Endothelial cell of umbilical vein (primary cell): ENCODE data around the gene SCP2. TPM values are rescaled to one million over a fixed set of nuclear protein-coding genes. Genes with fewer than 3 reads are reported as not detected.

Source experiments
- BruUV-seq: library from RNA; stranded (reverse); fragments of 400-500 nt; replicated peaks from 2 replicates; lab custom pipeline; 2021; lab: Mats Ljungman, UMichigan
- CTCF ChIA-PET: fragments of 300-600, 350-600 bp; sonication (Branson Sonifier 250); formaldehyde crosslinking; loops from one replicate; lab custom pipeline; 2021; ENCODE audit warnings: antibody characterized with exemption, inconsistent platforms; lab: Charles Lee
- POLR2A ChIA-PET: fragments of 300-600, 350-600 bp; sonication (Branson Sonifier 250); formaldehyde crosslinking; loops from one replicate; lab custom pipeline; 2021; ENCODE audit warnings: antibody characterized with exemption, inconsistent platforms; lab: Charles Lee
- DNase-seq: peaks from one replicate; pipeline ENCODE4 v3.0.0-alpha.2; 2011; ENCODE audit warnings: low read depth, low spot score
- FAIRE-seq: peaks from 2 replicates; lab custom pipeline; 2011; peaks lifted over from hg19 to GRCh38; lab: Jason Lieb, UNC
- H2AFZ ChIP-seq: 2 replicates; pipeline ENCODE4 v1.6.0; 2012; ENCODE audit warnings: low read depth, low read length, control low read depth, inconsistent platforms
- H3K27ac ChIP-seq: 2 replicates; pipeline ENCODE4 v1.5.1; 2011; ENCODE audit warnings: low read depth, mild to moderate bottlenecking, control low read depth, low read length, moderate library complexity; ENCODE audit not compliant: insufficient read depth
- H3K27me3 ChIP-seq, 2 experiments: 2 replicates each; pipeline versions ENCODE4 v1.6.0 to v1.6.1; 2011; ENCODE audit warnings: low read length in 2 of 2, mixed read lengths in 1 of 2; ENCODE audit not compliant: control insufficient read depth in 2 of 2, insufficient read depth in 2 of 2
- H3K36me3 ChIP-seq, 2 experiments: 2 replicates in 1 of 2; 3 replicates in 1 of 2; pipeline ENCODE4 v1.5.1; 2011; ENCODE audit warnings: low read length in 2 of 2, mild to moderate bottlenecking in 1 of 2, moderate library complexity in 1 of 2; ENCODE audit not compliant: control insufficient read depth in 2 of 2, insufficient read depth in 2 of 2; ENCODE audit errors: extremely low read depth in 1 of 2
- H3K4me1 ChIP-seq: 3 replicates; pipeline ENCODE4 v1.5.1; 2011; ENCODE audit warnings: mild to moderate bottlenecking, low read length; ENCODE audit not compliant: control insufficient read depth, insufficient read depth; ENCODE audit errors: extremely low read depth
- H3K4me2 ChIP-seq: 2 replicates; pipeline ENCODE4 v1.6.1; 2011; ENCODE audit warnings: low read length, control low read depth, mixed read lengths; ENCODE audit not compliant: insufficient read depth
- H3K4me3 ChIP-seq, 3 experiments: fragments of 200-600 bp in 1 of 3; sonication (generic), shearing (Covaris generic) in 1 of 3; replicated peaks in 1 of 3; 2 replicates each; pipeline ENCODE4 v1.5.1; 2011 to 2016; ENCODE audit warnings: control low read depth in 3 of 3, low read length in 3 of 3, mild to moderate bottlenecking in 2 of 3, inconsistent platforms in 1 of 3, low read depth in 1 of 3, moderate library complexity in 1 of 3; ENCODE audit not compliant: insufficient read depth in 1 of 3
- H3K79me2 ChIP-seq: 2 replicates; pipeline ENCODE4 v1.6.0; 2012; ENCODE audit warnings: low read length, inconsistent platforms; ENCODE audit not compliant: control insufficient read depth, insufficient read depth
- H3K9ac ChIP-seq: replicated peaks from 2 replicates; pipeline ENCODE3; 2011; ENCODE audit warnings: low read length, control low read depth; ENCODE audit not compliant: insufficient read depth; ENCODE audit errors: extremely low read depth
- H3K9me1 ChIP-seq: replicated peaks from 3 replicates; pipeline ENCODE4 v1.6.0; 2011; ENCODE audit warnings: mild to moderate bottlenecking, low read length; ENCODE audit not compliant: control insufficient read depth, insufficient read depth; ENCODE audit errors: extremely low read depth
- H3K9me3 ChIP-seq: replicated peaks from 2 replicates; pipeline ENCODE4 v1.5.1; 2012; ENCODE audit warnings: low read length, inconsistent platforms; ENCODE audit not compliant: control insufficient read depth, insufficient read depth
- H4K20me1 ChIP-seq: replicated peaks from 2 replicates; pipeline ENCODE3; 2011; ENCODE audit warnings: mild to moderate bottlenecking, low read length; ENCODE audit not compliant: control insufficient read depth, insufficient read depth; ENCODE audit errors: extremely low read depth
- CTCF ChIP-seq, 2 donors: IDR thresholded peaks; 1 replicate in 1 of 2; 2 replicates in 1 of 2; pipeline ENCODE4 v1.5.1; 2011; ENCODE audit warnings: low read length in 2 of 2, mild to moderate bottlenecking in 2 of 2, moderate library complexity in 2 of 2, control low read depth in 1 of 2, inconsistent platforms in 1 of 2, low read depth in 1 of 2; ENCODE audit not compliant: insufficient read depth in 1 of 2; ENCODE audit errors: extremely low read depth in 1 of 2
- EZH2 ChIP-seq: IDR thresholded peaks from 2 replicates; pipeline ENCODE4 v1.6.1; 2012; ENCODE audit warnings: borderline replicate concordance, low read depth, mild to moderate bottlenecking, moderate library complexity, low read length, inconsistent platforms; ENCODE audit not compliant: severe bottlenecking
- FOS ChIP-seq: IDR thresholded peaks from 2 replicates; pipeline ENCODE4 v1.6.1; 2011; ENCODE audit warnings: mild to moderate bottlenecking, low read length, moderate library complexity, borderline replicate concordance; ENCODE audit not compliant: insufficient read depth
- GATA2 ChIP-seq: IDR thresholded peaks from 2 replicates; pipeline ENCODE4 v1.7.0; 2011; ENCODE audit warnings: low read depth, mild to moderate bottlenecking, moderate library complexity, mixed read lengths, low read length; ENCODE audit not compliant: insufficient read length, insufficient read depth
- JUN ChIP-seq: IDR thresholded peaks from 2 replicates; pipeline ENCODE4 v1.6.1; 2011; ENCODE audit warnings: borderline replicate concordance, low read depth; ENCODE audit not compliant: insufficient read length, insufficient read depth
- MAX ChIP-seq: IDR thresholded peaks from 2 replicates; pipeline ENCODE4 v1.6.1; 2011; ENCODE audit not compliant: insufficient read depth, insufficient read length
- MYC ChIP-seq: IDR thresholded peaks from one replicate; pipeline ENCODE4 v1.6.1; 2011; ENCODE audit warnings: mild to moderate bottlenecking, low read depth, low read length
- POLR2A ChIP-seq: IDR thresholded peaks from 2 replicates; pipeline ENCODE4 v1.6.1; 2012; ENCODE audit warnings: low read depth, mild to moderate bottlenecking, control low read depth, low read length
- POLR2AphosphoS5 ChIP-seq: IDR thresholded peaks from 2 replicates; pipeline ENCODE4 v1.6.1; 2012; ENCODE audit warnings: low read depth, mild to moderate bottlenecking, control low read depth, low read length, moderate library complexity; ENCODE audit not compliant: insufficient read depth
- dilution Hi-C: fragments of 300-500 bp; cut with MboI; formaldehyde crosslinking; loops from one replicate; pipeline ENCODE4 v1.15.0; 2019; ENCODE audit warnings: low sequenced_read_pairs; ENCODE audit not compliant: extremely low pct_ligation_motif_present
- intact Hi-C: fragments of 100-400 bp; cut with micrococcal nuclease; formaldehyde crosslinking; loops from one replicate; pipeline ENCODE4 v1.10.0; 2022
- polyA plus RNA-seq, 4 experiments: library from polyadenylated mRNA; depleted of rRNA in 3 of 4; stranded (reverse) in 3 of 4; unstranded in 1 of 4; fragments of >200 nt; gene quantifications; 2 replicates each; pipeline versions ENCODE4 v1.2.1 to v1.2.3, GENCODE V29; 2011 to 2012; ENCODE audit warnings: missing spikeins in 1 of 4
- total RNA-seq: library from RNA; stranded (reverse); gene quantifications from 2 replicates; pipeline ENCODE4 v1.2.3, GENCODE V29; 2021

Gene SCP2
- total and polyA plus RNA-seq, 2 donors (not counting 3 experiments of a cell fraction or from before 2014, with no cell fraction given) = 42.4 to 92.7 TPM

GRCh38 chr1:53080769-53081168 lies 153.7 kb downstream of the SCP2 start:
- dilution Hi-C loops (no loop called here), intact Hi-C loops (no loop called here)
- Histone ChIP-seq H3K9ac (no peak overlapping the region), H4K20me1 (no peaks in the 10 kb centered on the region), H3K4me2 (no peak overlapping the region), H3K9me3 (no peaks in the 10 kb centered on the region), H3K36me3 (no peaks in the 10 kb centered on the region), H3K27ac (no peak overlapping the region), H3K79me2 (no peaks in the 10 kb centered on the region), H3K4me3 (no peak overlapping the region), H2AFZ (no peak overlapping the region), H3K27me3 (no peaks in the 10 kb centered on the region), H3K4me1 (no peaks in the 10 kb centered on the region), H3K9me1 (no peaks in the 10 kb centered on the region)
- DNase-seq (no peak), FAIRE-seq (no peak)
- ChIA-PET POLR2A (no interaction called here), CTCF (no interaction called here)
- no TSS peak for BruUV-seq
- TF ChIP-seq JUN = no peak
- no peak for TF ChIP-seq EZH2
- TF ChIP-seq GATA2 = no peak
- no peak for TF ChIP-seq MAX
- no peak for TF ChIP-seq POLR2AphosphoS5
- no peak for TF ChIP-seq CTCF (IDR thresholded peaks at IDR 0.05; ENCODE audit: extremely low read depth in 1 of 2, insufficient read depth in 1 of 2, low read depth in 1 of 2, low read length in 2 of 2)
- TF ChIP-seq FOS = no peak
- TF ChIP-seq MYC = no peak
- TF ChIP-seq POLR2A = no peak
